DOHH2 (cell line): Measurements from ENCODE around the gene S100P.

Source experiments
- H3F3A ChIP-seq: fragments of 200-600 bp; sonication (generic), shearing (Covaris generic); 2 replicates; pipeline ENCODE4 v1.6.0; 2016; ENCODE audit warnings: antibody characterized with exemption, mild to moderate bottlenecking; ENCODE audit not compliant: control insufficient read depth, insufficient read depth
- H3K27ac ChIP-seq: fragments of 200-600 bp; sonication (generic); 2 replicates; pipeline ENCODE4 v1.5.1; 2014; ENCODE audit warnings: low read depth, mild to moderate bottlenecking, low read length, moderate library complexity
- H3K27me3 ChIP-seq: fragments of 200-600 bp; sonication (generic); 2 replicates; pipeline ENCODE4 v1.6.1; 2014; ENCODE audit warnings: mild to moderate bottlenecking, low read length, mixed read lengths; ENCODE audit not compliant: control insufficient read depth
- H3K36me3 ChIP-seq: fragments of 200-600 bp; sonication (generic); 2 replicates; pipeline ENCODE4 v1.6.1; 2014; ENCODE audit warnings: mild to moderate bottlenecking, low read length, moderate library complexity, mixed read lengths; ENCODE audit not compliant: control insufficient read depth
- H3K4me1 ChIP-seq: fragments of 200-600 bp; sonication (generic); 2 replicates; pipeline ENCODE4 v1.6.1; 2014; ENCODE audit warnings: mild to moderate bottlenecking, low read length, mixed read lengths; ENCODE audit not compliant: control insufficient read depth
- H3K4me2 ChIP-seq: fragments of 200-600 bp; sonication (generic); 2 replicates; pipeline ENCODE4 v1.6.0; 2014; ENCODE audit warnings: mild to moderate bottlenecking, low read length, moderate library complexity
- H3K4me3 ChIP-seq: fragments of 200-600 bp; sonication (generic); 2 replicates; pipeline ENCODE4 v1.5.1; 2014; ENCODE audit warnings: mild to moderate bottlenecking, low read length, mixed read lengths
- H3K79me2 ChIP-seq: fragments of 200-600 bp; sonication (generic); 2 replicates; pipeline ENCODE4 v1.6.1; 2014; ENCODE audit warnings: mild to moderate bottlenecking, low read length, mixed read lengths; ENCODE audit not compliant: control insufficient read depth
- H3K9me2 ChIP-seq: fragments of 200-600 bp; sonication (generic); replicated peaks from 2 replicates; pipeline ENCODE4 v1.6.1; 2014; ENCODE audit warnings: mild to moderate bottlenecking, low read length, mixed read lengths; ENCODE audit not compliant: control insufficient read depth
- H3K9me3 ChIP-seq: fragments of 200-600 bp; sonication (generic); 2 replicates; pipeline ENCODE4 v1.6.1; 2014; ENCODE audit warnings: antibody characterized with exemption, low read length, mixed read lengths; ENCODE audit not compliant: control insufficient read depth, insufficient read depth
- H4K20me1 ChIP-seq: fragments of 200-600 bp; sonication (generic); 2 replicates; pipeline ENCODE4 v1.6.0; 2014; ENCODE audit warnings: low read depth, mild to moderate bottlenecking, antibody characterized with exemption, low read length, moderate library complexity; ENCODE audit not compliant: control insufficient read depth, insufficient read depth
- CTCF ChIP-seq: fragments of 200-600 bp; sonication (generic); IDR thresholded peaks from one replicate; pipeline ENCODE4 v1.5.1; 2014; ENCODE audit warnings: antibody characterized with exemption, mild to moderate bottlenecking, low read depth, low read length; ENCODE audit not compliant: poor library complexity, severe bottlenecking
- EZH2phosphoT487 ChIP-seq: fragments of 200-600 bp; sonication (generic); IDR thresholded peaks from 2 replicates; pipeline ENCODE4 v1.6.1; 2017; ENCODE audit warnings: borderline replicate concordance, mild to moderate bottlenecking, antibody characterized with exemption, low read length, moderate library complexity, mixed read lengths

Gene S100P

GRCh38 chr4:6680372-6681034 lies 13.2 kb upstream of the S100P start:
- Histone ChIP-seq H3K4me3 (no peak overlapping the region), H3K4me2 (no peak overlapping the region), H3K9me3 (no peaks in the 10 kb centered on the region), H3K36me3 (peaks cover 27% of the 10 kb centered on the region), H3K27me3 (no peaks in the 10 kb centered on the region), H3K4me1 (peaks cover 15% of the 10 kb centered on the region), H4K20me1 (peaks cover 8% of the 10 kb centered on the region; the same call in 1 of the 2 replicates), H3F3A (peaks cover 10% of the 10 kb centered on the region), H3K27ac (no peak overlapping the region), H3K79me2 (peaks cover 40% of the 10 kb centered on the region), H3K9me2 (no peaks in the 10 kb centered on the region)
- TF ChIP-seq EZH2phosphoT487, result no peak
- TF ChIP-seq CTCF, result peak; percentile 11

- Histone ChIP-seq H3K4me3 (no peak overlapping the region), H3K9me2 (no peaks in the 10 kb centered on the region), H3F3A (peaks cover 10% of the 10 kb centered on the region), H3K27me3 (no peaks in the 10 kb centered on the region), H3K36me3 (peaks cover 21% of the 10 kb centered on the region), H3K4me2 (no peak overlapping the region), H4K20me1 (peaks cover 2% of the 10 kb centered on the region; the same call in 1 of the 2 replicates), H3K9me3 (no peaks in the 10 kb centered on the region), H3K4me1 (peaks cover 8% of the 10 kb centered on the region), H3K79me2 (peaks cover 33% of the 10 kb centered on the region), H3K27ac (no peak overlapping the region)
- TF ChIP-seq EZH2phosphoT487, result no peak
- TF ChIP-seq CTCF, result peak; percentile 55
Observed at GRCh38 chr4:6681191-6681590, 12.5 kb upstream of the S100P start.

- Histone ChIP-seq H3K27me3 (no peaks in the 10 kb centered on the region), H3K4me1 (no peaks in the 10 kb centered on the region), H3K9me3 (no peaks in the 10 kb centered on the region), H3F3A (peaks cover 10% of the 10 kb centered on the region), H3K4me2 (no peak overlapping the region), H3K27ac (no peak overlapping the region), H3K9me2 (no peaks in the 10 kb centered on the region), H3K4me3 (no peak overlapping the region), H3K36me3 (peaks cover 5% of the 10 kb centered on the region), H4K20me1 (no peaks in the 10 kb centered on the region; the same call in 1 of the 2 replicates), H3K79me2 (peaks cover 17% of the 10 kb centered on the region)
- no peak for TF ChIP-seq CTCF
- TF ChIP-seq EZH2phosphoT487, result no peak
Observed at GRCh38 chr4:6682862-6683590, 10.7 kb upstream of the S100P start.
